Hematopoietic multipotent progenitor cell treated with erythropoietin and hydrocortisone succinate and interleukin-3 and kit ligand, for 6 days (in vitro differentiated cells): ENCODE measurements around the gene ENDOU.

ENCODE experiments used
- DNase-seq: peaks from one replicate; pipeline ENCODE4 v3.0.0-alpha.2; 2015

The ENDOU gene

DNA sequence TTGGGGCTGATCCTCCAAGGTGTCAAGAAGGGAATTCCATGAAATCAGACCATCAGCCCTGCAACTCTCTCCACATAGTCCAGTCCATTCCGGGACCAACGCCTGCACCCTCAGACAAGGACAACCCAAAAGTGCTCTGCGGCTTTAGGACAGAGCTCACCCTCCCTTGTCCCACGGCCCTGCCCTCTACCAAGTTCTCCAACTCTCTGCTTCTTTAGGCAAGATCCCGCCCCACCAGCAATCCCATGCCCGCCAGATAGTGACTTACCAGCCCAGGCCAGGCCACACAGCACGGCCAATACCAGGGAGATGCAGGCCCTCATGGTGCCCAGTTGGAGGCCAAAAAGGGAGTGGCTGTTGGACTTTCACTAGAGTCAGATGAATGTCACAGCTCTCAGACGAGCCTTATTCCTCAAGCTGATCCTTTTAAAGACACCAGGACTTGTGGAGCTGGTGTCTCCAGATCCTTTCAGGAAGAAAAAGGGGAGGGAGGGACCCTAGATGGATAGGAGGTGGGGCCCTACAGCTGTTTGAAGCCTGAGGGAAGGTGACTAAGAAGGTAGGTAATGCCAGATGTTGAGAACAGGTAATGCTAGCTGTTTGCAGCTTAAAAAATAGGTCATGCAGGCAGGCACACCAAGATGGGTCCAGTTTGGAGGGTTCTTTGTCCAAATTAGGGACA lies at the start of gene ENDOU:
Gene ENDOU (minus strand): TSS at position 400 of the 682 bp plus-strand sequence. CDS start 77 bp downstream, at position 323.
- DNase-seq = no peak

GRCh38 chr12:47774663-47775062 lies 49.4 kb upstream of the ENDOU start:
- DNase-seq = peak; percentile 67

DNA sequence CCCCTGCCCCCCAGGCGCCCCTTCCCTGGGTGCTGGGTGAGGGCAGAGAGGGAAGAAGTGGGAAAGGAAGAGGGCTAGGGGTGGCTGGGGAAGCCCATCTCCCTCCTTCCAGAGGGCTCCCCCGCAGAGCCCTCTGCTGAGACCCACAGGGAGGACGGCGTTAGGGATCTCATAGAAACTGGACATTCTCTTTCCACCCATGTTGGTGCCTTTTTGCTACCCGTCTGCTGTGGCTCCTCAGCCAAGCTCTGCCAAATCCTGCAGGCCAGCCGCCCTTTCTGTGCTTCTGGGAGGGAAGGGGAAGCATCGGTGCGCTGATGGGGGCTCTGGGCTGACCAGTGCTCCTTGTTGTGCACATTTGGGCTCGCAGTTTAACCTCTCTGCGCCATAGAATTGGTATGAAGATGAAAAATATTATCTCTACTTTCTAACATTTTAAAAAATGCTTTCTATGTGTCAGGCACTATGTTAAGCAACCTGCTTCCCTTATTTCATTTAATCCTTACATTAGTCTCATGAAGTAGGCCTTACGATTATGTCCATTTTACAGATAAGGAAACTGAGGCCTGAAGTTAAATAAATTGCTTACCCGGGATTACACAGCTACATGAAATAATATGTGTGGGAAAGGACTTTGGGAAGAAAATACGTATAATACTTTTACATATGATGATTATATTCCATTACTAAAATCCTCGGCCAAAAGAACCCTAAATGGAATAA lies 48.7 kb upstream of the ENDOU start:
- peak; percentile 43 for DNase-seq

- DNase-seq = peak; percentile 83
These were observed 48.0 kb upstream of the ENDOU start, which contains the start of gene SLC48A1 for GRCh38 chr12:47773062-47773857. TSS of gene SLC48A1 (plus strand) at chr12:47773238. CDS start at chr12:47773305, 67 bp downstream.

DNA sequence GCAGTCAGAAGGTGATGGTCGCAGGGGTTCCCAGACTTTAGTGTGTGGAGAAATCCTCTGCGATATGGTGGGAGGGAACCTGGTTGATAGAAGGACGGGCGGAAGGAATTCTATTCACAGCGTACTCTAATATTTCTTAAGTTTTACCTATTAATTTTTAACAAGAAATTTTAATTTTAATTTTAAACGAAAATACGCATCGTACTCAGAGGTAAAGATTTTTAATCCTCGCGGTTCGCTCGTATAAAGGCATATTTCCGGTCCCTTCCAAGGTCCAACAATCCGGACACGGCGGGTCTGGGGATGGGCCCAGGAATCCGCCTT lies 47.4 kb upstream of the ENDOU start:
- no peak for DNase-seq

GRCh38 chr12:47772094-47772660 lies 46.9 kb upstream of the ENDOU start:
- no peak for DNase-seq

DNA sequence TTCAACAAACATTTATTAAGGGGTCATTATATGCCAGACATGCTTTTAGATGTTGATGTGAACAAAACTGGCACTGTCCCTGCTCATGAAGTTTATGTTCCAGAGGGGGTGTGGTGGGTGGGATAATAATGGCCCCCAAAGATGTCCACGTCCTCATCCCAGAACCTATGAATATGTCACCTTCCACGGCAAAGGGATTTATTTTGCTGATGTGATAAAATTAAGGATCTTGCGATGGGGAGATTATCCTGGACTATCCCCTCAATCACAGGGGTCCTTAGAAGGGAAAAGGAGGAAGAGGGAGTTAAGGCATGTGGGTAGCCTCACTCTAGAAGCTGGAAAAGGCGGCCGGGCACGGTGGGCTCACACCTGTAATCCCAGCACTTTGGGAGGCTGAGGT lies 46.0 kb upstream of the ENDOU start:
- DNase-seq = no peak

DNA sequence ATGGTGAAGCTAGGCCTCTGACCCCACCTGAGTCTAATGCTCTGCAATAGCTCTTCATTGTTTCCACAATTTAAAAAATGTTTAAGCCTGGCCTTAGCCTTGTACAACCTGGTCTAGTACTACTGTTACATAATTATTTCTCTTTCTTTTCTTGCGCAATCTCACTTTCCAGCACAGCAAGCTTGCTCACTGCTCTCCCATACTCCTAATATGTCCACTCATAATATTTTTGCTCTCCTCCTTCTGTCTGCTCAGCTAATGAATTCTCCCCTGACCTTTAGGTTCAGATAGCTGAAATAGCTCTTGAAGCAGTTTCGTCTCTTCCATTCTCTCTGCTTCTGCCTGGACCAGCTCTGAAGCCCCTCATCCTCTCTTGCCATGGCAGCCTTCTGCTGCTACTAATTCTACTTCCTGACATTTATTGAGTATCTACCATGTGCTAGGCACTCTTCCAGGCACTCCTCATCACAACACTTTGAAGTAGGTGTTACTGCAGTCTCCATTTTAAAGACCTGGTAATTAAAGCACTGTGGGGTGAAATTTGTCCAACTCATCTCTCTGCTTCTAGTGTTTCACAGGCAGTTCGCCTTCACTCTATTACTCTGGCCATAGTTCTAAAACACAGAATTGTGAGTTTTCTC lies 44.9 kb upstream of the ENDOU start:
- DNase-seq = peak; percentile 52

- DNase-seq = no peak
These were observed 44.2 kb upstream of the ENDOU start for GRCh38 chr12:47769234-47770085.

- no peak for DNase-seq
These were observed 43.1 kb upstream of the ENDOU start for GRCh38 chr12:47768323-47768811.

DNA sequence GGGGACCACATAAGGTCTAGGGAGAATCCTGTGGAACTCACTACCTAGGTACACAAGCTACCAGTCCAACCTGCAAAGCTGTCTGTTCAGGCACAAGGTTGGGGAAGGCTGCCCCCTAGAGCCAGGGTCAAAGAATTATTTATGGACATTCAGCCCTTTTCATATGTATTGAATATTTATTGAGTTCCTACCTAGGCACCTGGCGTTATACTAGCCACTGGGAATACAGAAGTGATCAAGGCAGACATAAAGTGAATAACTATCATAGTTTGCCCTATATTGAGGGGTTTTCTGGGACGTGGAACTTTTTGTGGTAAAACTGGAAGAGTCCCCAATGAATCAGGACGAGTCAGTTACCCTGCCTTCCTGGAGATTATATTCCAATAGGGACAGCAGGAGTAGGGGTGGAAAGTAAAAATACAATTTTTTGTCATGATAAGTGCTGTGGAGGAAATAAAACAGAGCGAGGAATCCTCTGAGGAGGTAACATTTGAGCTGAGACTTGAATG lies 42.0 kb upstream of the ENDOU start:
- DNase-seq = peak; percentile 84

GRCh38 chr12:47766502-47767215 lies 41.4 kb upstream of the ENDOU start:
- no peak for DNase-seq

DNA sequence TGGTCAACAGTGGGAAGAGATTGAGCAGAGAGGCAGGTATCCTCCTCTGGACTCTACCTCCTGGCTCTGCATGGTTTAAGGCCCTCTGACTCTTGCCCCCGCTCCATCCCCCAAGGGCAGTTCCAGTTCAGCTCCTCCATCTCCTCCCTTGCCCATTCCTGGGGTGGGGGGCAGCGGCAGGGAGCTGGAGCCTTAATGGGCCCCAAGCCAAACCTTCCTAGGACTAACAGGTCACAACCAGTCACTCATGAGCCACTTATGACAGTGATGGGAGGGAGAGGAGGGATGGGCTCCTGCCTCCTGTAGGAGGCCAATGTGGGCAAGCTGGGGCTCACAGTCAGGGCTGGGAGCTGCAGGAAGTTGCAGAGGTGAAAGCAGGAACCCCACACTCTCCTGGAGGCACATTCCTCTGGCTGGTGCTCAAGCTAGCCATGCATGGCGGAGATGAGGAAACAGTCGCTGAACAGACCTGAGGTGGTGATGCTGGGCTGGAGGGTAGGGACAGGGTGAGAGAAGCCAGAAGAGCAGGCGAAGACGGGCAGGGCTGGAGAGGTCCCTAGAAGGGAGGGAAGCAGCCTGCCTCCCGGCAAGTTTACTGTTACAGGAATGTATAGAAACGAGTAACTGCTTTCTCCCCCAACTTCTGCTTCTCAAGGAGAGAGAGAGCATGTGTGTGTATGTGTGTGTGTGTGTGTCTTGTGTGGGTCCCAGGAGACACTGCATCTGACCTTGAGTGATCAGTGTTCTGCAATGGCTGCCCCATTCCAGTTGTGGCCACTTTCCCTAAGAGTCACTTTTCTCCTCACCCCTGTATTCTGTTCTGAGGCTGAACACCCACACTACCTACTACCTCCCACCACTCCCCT lies 38.4 kb upstream of the ENDOU start:
- DNase-seq = no peak

GRCh38 chr12:47762850-47763465 lies 37.7 kb upstream of the ENDOU start:
- no peak for DNase-seq

GRCh38 chr12:47758834-47759690 lies 33.8 kb upstream of the ENDOU start, which contains the start of gene RAPGEF3:
TSS of gene RAPGEF3 (minus strand) at chr12:47758880. CDS start at chr12:47758556, 324 bp downstream.
- peak; percentile 85 for DNase-seq

DNA sequence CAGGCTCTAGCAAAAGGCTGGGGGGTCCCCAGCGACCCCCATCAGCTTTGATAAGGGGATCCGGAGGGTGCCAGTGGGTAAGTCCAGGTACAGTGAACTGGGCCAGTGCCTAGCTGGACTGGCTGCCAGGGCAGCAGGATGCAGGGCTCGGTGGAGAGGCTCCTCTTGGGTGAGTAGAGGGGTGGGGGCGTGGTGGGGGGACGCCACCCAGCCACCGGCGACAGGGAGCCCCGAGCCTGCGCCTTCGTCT lies 33.2 kb upstream of the ENDOU start:
- no peak for DNase-seq

DNA sequence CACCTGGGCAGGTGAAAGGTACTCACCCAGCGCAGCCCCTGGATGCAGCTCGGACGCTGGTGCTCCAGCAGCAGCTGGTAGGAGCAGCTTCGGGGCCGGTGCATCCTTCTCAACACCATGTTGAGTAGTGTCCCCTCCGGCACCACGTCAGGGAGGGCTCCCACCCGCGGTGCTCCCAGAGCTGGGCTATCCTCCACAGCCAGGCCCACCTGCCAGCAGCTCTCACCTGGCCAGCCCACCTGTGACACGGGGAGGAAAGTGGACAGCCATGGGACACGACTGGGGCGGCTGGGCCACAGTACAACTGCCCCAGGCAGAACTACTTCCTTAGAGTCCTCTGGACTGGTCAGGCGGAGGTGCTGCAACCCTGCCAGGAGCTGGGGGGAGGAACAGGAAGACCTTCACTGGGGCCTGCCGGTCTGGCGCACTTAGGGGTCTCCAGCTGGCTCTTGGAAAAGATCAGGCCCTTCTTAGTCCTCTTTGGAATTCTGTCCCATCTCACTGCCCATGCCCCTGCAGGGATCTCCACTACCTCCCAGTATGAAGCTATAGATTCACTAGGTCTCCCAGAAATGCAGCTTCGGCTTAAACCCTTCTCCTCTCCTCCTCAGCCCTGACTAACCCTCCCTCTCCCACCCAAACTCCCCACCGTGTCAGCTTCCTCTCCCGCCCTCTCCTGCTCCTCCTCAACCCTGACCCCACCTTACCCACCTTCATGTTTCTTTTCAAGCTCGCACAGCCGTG lies 32.7 kb upstream of the ENDOU start:
- no peak for DNase-seq

DNA sequence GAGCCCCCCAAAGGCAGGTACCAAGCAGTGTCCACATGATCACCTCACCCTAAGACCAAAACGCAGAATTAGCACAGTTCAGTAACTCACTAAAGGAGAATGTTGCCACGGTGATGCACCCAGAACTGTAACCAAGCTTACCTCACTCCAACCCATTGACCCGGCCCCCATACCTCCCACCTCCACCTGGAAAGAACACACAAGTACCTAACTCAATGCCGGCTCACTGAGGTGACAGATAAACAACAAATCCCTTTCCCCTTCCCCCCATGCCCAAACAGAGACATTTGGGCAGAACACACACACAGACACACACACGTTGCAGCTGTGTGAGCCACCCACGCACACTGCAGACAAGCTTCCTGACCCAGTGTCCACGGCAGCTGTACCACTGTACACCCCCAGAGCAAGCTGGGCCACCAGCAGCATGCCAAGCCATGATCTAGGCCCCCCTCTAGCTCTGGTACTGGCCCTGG lies 32.1 kb upstream of the ENDOU start:
- no peak for DNase-seq
